Activated CD4-positive, alpha-beta T cell treated with anti-CD3 and anti-CD28 coated beads, Interleukin-2, amount 50 U/mL, for 16 hours (primary cell): Measurements from ENCODE around the gene SEMA4B.
"Not testable (repeated sequence)": the region's sequence is repeated elsewhere in the genome, so short reads cannot be mapped to it uniquely, and the experiment has no call there.

Experiments
- DNase-seq: peaks from one replicate; pipeline ENCODE4 v3.0.0-alpha.2; 2020

Gene SEMA4B

GRCh38 chr15:90228960-90229359 is 27.8 kb downstream of the SEMA4B start:
- no peak for DNase-seq

DNA sequence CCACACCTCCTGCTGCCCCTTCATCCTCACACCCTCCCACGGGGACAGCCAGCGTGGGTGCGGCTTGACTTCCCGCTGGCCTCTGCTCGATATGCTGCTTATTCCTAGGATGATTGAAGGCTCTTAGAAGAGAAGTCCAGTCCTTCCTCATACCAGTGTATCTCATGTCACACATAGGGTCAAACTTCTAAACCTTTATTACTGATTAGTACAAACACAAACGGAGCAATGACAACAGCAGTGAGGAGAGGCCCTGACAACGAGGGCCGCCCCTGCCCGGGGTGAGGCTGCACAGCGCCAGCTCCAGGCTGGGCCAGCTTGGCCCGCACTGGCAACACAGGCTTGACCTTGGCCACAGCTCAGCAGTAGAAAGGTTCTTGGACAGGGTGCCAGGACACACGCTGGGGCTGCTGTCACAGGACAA is 29.0 kb downstream of the SEMA4B start:
- DNase-seq, result no peak

DNA sequence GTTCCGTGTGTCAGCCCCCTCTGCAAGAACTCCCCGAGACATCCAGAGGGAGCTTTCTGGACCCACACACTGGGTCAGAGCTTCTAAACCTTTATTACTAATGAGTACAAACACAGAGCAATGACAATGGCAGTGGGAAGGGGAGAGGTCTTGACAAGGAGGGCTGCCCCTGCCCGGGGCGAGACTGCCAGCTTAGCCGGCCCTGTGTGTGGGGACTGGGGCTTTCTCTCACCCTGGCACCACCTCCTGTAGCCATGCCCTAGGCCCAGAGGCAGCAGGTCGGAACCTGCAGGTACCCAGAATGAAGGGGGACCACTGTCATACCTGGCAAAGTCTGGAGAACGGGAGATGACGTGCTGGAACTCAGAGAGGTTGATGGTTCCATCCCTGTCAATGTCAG is 29.5 kb downstream of the SEMA4B start:
- no peak for DNase-seq

DNA sequence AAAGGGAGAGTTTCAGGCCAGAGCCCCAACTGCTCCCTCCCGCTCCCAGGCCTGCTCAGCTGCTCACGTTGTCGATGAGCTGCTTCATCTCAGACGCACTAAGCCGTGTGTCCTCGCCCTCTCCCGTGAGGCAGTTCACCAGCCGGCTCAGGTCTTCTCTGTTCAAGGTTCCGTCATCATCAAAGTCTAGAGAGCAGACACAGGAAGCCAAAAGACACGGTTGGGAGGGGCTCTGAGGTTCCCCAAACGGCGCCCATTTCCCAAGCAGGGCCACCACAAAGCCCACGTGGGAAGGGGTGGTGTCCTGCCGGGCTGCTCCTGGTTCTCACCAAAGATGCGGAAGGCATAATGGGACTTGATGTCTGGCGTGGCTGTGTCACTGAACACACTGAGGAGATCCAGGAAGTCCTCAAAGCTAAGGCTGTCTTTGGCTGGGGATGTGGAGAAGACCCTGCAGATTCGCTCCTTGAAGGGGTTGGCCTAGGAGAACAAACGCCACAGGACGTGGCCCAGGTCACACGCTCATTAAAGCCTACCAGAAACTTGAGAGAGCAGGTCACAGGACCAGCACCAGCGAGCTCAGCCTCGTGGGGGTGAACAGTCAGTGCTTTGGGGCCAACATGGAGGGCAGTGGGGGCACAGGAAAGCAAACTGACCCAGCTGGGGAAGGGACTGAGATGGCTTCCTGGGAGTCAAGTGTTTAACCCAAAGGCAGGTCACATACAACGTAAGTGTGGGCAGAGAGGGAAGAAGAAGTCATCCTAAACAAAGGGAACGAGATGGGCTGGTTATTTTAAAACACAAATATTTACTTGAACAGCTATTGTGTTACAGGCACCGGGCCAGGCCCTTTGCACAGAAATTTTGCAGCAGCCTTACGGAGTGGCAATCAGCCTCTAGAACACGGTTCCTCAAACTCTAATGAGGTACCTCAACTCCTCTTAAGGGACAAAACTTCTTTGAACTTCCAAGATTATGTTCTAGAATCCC is 30.2 kb downstream of the SEMA4B start:
- peak; percentile 80 for DNase-seq

DNA sequence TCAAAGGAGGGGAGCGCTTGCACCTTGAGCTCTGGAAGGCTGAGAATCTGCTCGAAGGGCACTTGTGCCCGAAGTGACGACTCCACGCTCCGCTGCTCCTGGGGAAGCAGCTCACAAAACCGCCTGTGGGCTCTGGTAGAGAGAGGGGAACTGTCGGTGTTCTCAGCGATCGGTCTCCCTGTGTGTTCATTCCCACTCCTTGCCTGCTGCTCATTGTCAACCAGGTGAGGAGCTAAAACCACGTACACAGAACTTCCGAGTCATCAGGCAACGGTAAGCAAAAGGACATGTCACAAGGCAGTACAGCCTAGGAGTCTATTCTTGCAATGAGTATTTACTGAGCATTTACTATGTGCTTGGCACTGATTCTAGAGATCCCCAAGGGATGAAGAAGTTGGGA is 31.1 kb downstream of the SEMA4B start:
- DNase-seq, result peak; percentile 29

GRCh38 chr15:90232941-90233386 is 31.8 kb downstream of the SEMA4B start:
- peak; percentile 8 for DNase-seq

- peak; percentile 98 for DNase-seq
Observed at GRCh38 chr15:90233387-90234095, 32.4 kb downstream of the SEMA4B start, which contains the start of gene CIB1. Gene CIB1, minus strand, starts transcription at chr15:90233941. Its CDS starts 56 bp downstream, at chr15:90233885.

GRCh38 chr15:90234096-90234988 is 33.2 kb downstream of the SEMA4B start, which contains the start of gene GDPGP1:
Gene GDPGP1, plus strand, starts transcription at chr15:90234209. Its CDS starts 6,700 bp downstream, at chr15:90240909.
- DNase-seq, result no peak

- DNase-seq, result no peak
Observed at GRCh38 chr15:90239371-90239770, 38.2 kb downstream of the SEMA4B start.

GRCh38 chr15:90240856-90241255 is 39.7 kb downstream of the SEMA4B start:
- no peak for DNase-seq

GRCh38 chr15:90241343-90242192 is 40.4 kb downstream of the SEMA4B start:
- DNase-seq, result no peak

DNA sequence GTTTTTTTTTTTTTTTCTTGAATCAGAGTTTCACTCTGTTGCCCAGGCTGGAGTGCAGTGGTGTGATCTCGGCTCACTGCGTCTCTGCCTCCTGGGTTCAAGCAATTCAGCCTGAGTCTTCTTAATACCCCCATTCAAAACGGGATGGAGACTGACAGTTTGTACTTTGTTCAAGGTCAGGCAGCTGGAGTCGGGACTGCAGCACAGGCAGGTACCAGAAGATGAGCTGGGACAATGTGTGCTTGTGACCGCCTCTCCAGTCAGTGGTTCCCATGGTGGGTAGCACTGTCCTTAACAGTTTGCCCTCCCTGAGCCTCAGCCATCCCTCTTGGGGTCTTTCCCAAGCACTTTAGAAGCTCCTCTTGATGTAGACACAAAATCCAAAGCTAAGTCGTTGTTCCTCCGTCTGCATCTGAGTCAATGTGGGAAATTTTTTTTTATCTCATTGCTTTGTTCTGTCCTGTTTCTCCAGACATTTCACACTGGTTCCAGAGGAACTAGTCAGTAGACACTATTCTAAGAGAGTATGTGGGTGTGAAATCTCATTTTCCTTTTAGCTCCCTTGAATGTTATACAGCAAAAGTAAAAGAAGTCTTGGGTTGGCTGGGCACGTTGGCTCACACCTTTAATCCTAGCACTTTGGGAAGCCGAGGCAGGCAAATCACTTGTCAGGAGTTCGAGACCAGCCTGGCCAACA is 43.0 kb downstream of the SEMA4B start:
- DNase-seq, result no peak

DNA sequence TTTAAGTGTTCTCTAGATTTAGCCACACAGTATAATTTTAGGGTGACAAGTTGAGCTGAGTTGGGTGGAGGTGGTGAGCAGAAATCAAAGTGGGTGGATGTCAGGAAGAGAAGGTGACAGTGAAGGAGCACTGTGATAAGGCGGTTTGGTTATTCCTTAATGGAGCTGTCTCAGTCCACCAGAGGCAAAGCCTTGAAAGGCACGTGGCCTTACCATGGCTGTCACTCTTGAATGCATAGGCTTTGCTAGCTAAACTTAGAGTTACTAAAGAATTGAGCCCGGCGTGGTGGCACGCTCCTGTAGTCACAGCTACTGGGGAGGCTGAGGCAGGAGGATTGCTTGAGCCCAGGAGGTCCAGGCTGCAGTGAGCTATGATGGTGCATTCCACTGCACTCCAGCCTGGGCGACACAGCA is 47.7 kb downstream of the SEMA4B start:
- no peak for DNase-seq

GRCh38 chr15:90249203-90249863 is 48.2 kb downstream of the SEMA4B start, which contains the start of gene TTLL13:
Gene TTLL13, plus strand, starts transcription at chr15:90249556. Its CDS starts 1,075 bp downstream, at chr15:90250631.
- peak; percentile 58 for DNase-seq

GRCh38 chr15:90257776-90258175 is 56.6 kb downstream of the SEMA4B start:
- DNase-seq, result no peak

- DNase-seq, result peak; percentile 74
Observed at GRCh38 chr15:90259524-90259923, 58.4 kb downstream of the SEMA4B start.

GRCh38 chr15:90260731-90261130 is 59.6 kb downstream of the SEMA4B start:
- not testable (repeated sequence) for DNase-seq

GRCh38 chr15:90261811-90262210 is 60.7 kb downstream of the SEMA4B start:
- DNase-seq, result no peak

DNA sequence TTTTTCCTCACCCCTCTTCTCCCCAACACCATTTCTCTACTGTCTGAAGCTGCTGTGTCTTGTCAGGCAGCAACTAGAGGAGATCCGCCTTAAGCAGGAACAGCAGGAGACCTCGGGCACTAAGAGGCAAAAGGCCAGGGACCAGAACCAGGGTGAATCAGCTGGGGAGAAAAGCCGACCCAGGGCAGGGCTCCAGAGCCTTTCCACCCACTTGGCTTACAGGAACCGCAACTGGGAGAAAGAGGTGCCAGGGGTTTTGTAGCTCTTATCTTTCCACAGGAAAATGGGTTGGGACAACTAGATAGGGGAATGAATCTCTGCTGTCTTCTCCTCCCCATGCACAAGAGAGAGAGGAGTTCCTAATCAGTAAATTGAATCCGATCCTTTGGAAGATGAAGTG is 61.3 kb downstream of the SEMA4B start:
- DNase-seq, result no peak

- peak; percentile 68 for DNase-seq
Observed at GRCh38 chr15:90264671-90265070, 63.5 kb downstream of the SEMA4B start.
